Testis (tissue), 3 donors: ENCODE data around the gene ADH7. TPM values are rescaled to one million over a fixed set of nuclear protein-coding genes. Genes with fewer than 3 reads are reported as not detected.
A peak's percentile ranks its signal among the peaks of the same experiment; 100 is the strongest.

Experiments
- DNase-seq: peaks from one replicate; pipeline ENCODE4 v3.0.0-alpha.2; 2019
- H3K27ac ChIP-seq, 2 donors: fragments of 200-600 bp; sonication (generic); one replicate each; pipeline ENCODE4 v1.5.1; 2019
- H3K27me3 ChIP-seq: fragments of 200-600 bp; sonication (generic); one replicate; pipeline ENCODE4 v1.5.1; 2019
- H3K36me3 ChIP-seq: fragments of 200-600 bp; sonication (generic); one replicate; pipeline ENCODE4 v1.5.1; 2017; ENCODE audit warnings: low read depth; ENCODE audit errors: missing control alignments
- H3K4me1 ChIP-seq: fragments of 200-600 bp; sonication (generic); one replicate; pipeline ENCODE4 v1.5.1; 2019
- H3K4me3 ChIP-seq, 2 donors: fragments of 200-600 bp; sonication (generic); one replicate each; pipeline ENCODE4 v1.5.1; 2017 to 2019
- H3K9me3 ChIP-seq: fragments of 200-600 bp; sonication (generic); one replicate; pipeline ENCODE4 v1.5.1; 2017
- CTCF ChIP-seq, 3 experiments: fragments of 450-650 bp in 2 of 3; fragments of 200-600 bp in 1 of 3; sonication (generic) in 1 of 3; IDR thresholded peaks; one replicate each; pipeline ENCODE4 v1.5.1; 2016 to 2019; ENCODE audit warnings: antibody characterized with exemption in 3 of 3, mild to moderate bottlenecking in 2 of 3, moderate library complexity in 1 of 3
- POLR2A ChIP-seq: fragments of 450-650 bp; IDR thresholded peaks from one replicate; pipeline ENCODE4 v1.6.1; 2017; ENCODE audit warnings: antibody characterized with exemption, mild to moderate bottlenecking, moderate library complexity
- WGBS, 2 donors: methylation state at CpG; one replicate each; pipeline ENCODE4 v1.1.5; 2018; 5-methylcytosine and 5-hydroxymethylcytosine counted together
- intact Hi-C: fragments of 100-400 bp; cut with DNase I; formaldehyde crosslinking; loops from one replicate; pipeline ENCODE4 v1.15.1; 2023; ENCODE audit warnings: low total_unique reads
- polyA plus RNA-seq: library from polyadenylated mRNA; stranded (reverse); fragments of 350-450 nt; fragmentation: Illumina TruSeq; extraction: RNeasy Lipid Tissue Mini Kit (QIAGEN cat#74804); gene quantifications from one replicate; pipeline ENCODE4 v1.2.3, GENCODE V29; 2014; ENCODE audit warnings: low read depth, low replicate concordance; ENCODE audit not compliant: insufficient read depth
- total RNA-seq, 2 donors: library from RNA; depleted of rRNA; stranded (reverse); fragments of >200 nt; gene quantifications; one replicate each; pipeline ENCODE4 v1.2.3, GENCODE V29; 2016

ADH7 gene
- total and polyA plus RNA-seq, 3 donors from 2014 or later, result not detected

DNA sequence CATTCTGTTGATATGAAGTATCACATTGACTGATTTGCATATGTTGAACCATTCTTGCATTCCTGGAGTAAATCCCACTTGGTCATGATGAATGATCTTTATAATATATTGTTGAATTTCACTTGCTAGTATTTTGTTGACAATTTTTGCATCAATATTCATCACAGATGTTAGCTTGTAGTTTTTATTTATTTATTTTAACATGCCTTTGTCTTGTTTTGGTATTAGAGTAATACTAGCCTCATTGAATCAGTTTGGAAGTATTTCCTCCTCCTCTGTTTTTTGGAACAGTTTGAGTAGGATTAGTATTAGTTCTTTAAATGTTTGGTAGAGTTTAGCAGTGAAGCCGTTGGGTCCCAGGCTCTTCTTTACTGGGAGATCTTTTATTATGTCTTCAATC lies 68.7 kb downstream of the ADH7 start:
- DNase-seq, result no peak
- Histone ChIP-seq H3K27ac (no peak overlapping the region), H3K4me1 (no peaks in the 10 kb centered on the region), H3K9me3 (no peaks in the 10 kb centered on the region), H3K36me3 (no peaks in the 10 kb centered on the region), H3K27me3 (no peaks in the 10 kb centered on the region), H3K4me3 (no peak overlapping the region)
- TF ChIP-seq CTCF (IDR thresholded peaks at IDR 0.05) (no peak), POLR2A (no peak)
- 80 to 89% methylated on average over 1 of the region's 1 CpG for WGBS, 2 donors
- intact Hi-C loops, result no loop called here

GRCh38 chr4:99362768-99363167 lies 72.4 kb downstream of the ADH7 start:
- TF ChIP-seq CTCF (IDR thresholded peaks at IDR 0.05), result no peak
- TF ChIP-seq POLR2A, result no peak
- Histone ChIP-seq H3K9me3 (no peaks in the 10 kb centered on the region), H3K36me3 (no peaks in the 10 kb centered on the region), H3K4me3 (no peak overlapping the region), H3K4me1 (no peaks in the 10 kb centered on the region), H3K27ac (peak overlapping the region in 1 of 2 donors; percentile 50), H3K27me3 (no peaks in the 10 kb centered on the region)
- DNase-seq, result no peak
- intact Hi-C loops, result no loop called here

Other genes starting within 250 kb of the ADH7 start
- gene ADH6, start 216.1 kb downstream of the ADH7 start, total RNA-seq, result under 1 TPM; 0.16 to 0.62 TPM
- gene ADH6, start 216.1 kb downstream of the ADH7 start, polyA plus RNA-seq, result 0.42 TPM
- gene ADH1A, start 144.4 kb downstream of the ADH7 start, total RNA-seq, result under 1 TPM in 1 of 2 donors, not detected in 1; 0.31 TPM
- gene ADH1A, start 144.4 kb downstream of the ADH7 start, polyA plus RNA-seq, result 0.84 TPM
- 1 to 10 TPM; 6.4 to 9.4 TPM for gene ADH1B, start 113.9 kb downstream of the ADH7 start, total RNA-seq
- gene ADH1B, start 113.9 kb downstream of the ADH7 start, polyA plus RNA-seq, result 24.6 TPM
- 1 to 10 TPM in 1 of 2 donors, under 1 TPM in 1; 0.43 to 2.4 TPM for gene ADH1C, start 82.6 kb downstream of the ADH7 start, total RNA-seq
- 2.6 TPM for gene ADH1C, start 82.6 kb downstream of the ADH7 start, polyA plus RNA-seq
- 10 to 100 TPM; 10.9 to 18.9 TPM for gene C4orf17, start 75.7 kb upstream of the ADH7 start, total RNA-seq
- 51.2 TPM for gene C4orf17, start 75.7 kb upstream of the ADH7 start, polyA plus RNA-seq
- gene TRMT10A, start 128.7 kb upstream of the ADH7 start, total RNA-seq, result 10 to 100 TPM; 13.1 to 21.4 TPM
- gene TRMT10A, start 128.7 kb upstream of the ADH7 start, polyA plus RNA-seq, result 16.1 TPM
- gene MTTP, start 139.5 kb upstream of the ADH7 start, total RNA-seq, result 10 to 100 TPM in 1 of 2 donors, 1 to 10 TPM in 1; 6.8 to 15.4 TPM
- 26.0 TPM for gene MTTP, start 139.5 kb upstream of the ADH7 start, polyA plus RNA-seq
- gene C4orf54, start 222.5 kb upstream of the ADH7 start, total RNA-seq, result under 1 TPM; 0.39 to 0.81 TPM
- 0.46 TPM for gene C4orf54, start 222.5 kb upstream of the ADH7 start, polyA plus RNA-seq